Endometrium (tissue), 2 donors: Measurements from ENCODE around the gene RPL27.
"Not testable (repeated sequence)": the region's sequence is repeated elsewhere in the genome, so short reads cannot be mapped to it uniquely, and the experiment has no call there.

ENCODE experiments used
- FAIRE-seq: peaks from 2 replicates; lab custom pipeline; 2012; peaks lifted over from hg19 to GRCh38; lab: Jason Lieb, UNC
- donor health status: control.
- donor health status: control.

The RPL27 gene

GRCh38 chr17:42997984-42998938 is at the start of gene RPL27:
TSS of gene RPL27 (plus strand) at chr17:42998419. CDS start at chr17:42998751, 332 bp downstream.
- peak; percentile 99 for FAIRE-seq

DNA sequence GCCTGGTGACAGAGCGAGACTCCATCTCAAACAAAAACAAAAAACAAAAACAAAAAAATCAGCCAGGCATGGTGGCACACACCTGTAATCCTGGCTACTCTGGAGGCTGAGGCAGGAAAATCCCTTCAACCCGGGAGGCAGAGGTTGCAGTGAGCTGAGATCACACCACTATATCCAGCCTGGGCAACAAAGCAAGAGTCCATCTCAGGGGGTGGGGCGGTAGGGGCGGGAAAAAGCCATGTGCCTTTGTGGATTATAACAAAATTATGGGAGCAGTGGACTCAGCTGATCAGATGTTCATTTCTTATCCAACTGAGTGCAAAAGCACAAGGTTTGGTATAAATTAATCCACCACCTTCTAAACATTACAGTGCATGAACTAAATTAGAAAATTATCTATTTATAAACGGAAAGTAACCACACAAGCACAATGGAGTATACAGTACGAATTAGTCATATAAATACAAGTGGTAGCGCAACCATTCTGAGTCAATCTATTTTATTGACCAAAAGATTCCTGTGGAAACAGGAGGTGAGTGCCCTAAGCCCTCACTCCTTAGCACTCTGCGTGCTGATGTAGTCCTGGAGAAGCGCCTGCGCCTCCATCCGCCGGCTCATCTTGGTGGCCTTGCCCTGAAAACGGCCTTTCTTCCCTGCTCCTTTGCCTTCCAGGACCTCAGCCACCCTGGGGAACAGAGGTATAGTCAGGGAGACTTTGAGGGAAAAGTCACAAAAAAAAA is 48.0 kb upstream of the RPL27 start:
- no peak for FAIRE-seq

DNA sequence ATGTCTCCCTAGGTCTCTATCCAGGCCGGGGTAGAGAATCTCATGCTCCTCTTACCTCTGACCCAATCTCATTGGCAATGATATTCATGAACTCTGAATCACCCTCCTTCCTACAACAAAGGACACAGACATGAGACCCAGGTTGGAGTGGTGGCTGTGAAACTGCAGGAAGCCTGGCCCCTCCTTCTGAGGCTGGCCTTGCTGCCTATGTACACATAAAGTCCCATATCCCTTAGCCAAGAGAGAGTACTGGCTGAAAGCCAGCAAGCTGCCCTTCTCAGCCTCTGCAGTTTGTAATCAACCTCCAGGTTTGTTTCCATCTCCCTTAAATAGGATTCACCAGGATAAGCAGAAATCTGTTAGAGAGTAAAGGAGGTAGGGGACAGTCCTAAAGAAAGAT is 44.5 kb upstream of the RPL27 start:
- FAIRE-seq = no peak

GRCh38 chr17:42964161-42964932 is 33.9 kb upstream of the RPL27 start, which contains the start of gene AARSD1:
TSS of gene AARSD1 (minus strand) at chr17:42964454. CDS start at chr17:42964440, 14 bp downstream.
- FAIRE-seq = no peak

DNA sequence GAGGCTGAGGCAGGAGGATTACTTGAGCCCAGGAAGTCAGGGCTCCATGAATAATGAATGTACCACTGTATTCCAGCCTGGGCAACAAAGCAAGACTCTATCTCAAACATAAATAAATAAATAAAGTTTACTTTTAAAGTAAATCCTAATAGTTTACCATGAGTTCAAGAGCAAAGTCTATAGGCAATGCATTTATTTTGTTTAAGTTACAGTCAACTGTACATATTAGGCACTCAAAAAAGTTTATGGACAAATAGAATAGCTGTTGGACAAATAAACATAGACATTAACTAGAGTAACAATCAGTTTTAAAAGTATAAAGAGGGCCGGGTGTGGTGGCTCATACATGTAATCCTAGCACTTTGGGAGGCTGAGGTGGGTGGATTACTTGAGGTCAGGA is 30.3 kb upstream of the RPL27 start:
- no peak for FAIRE-seq

DNA sequence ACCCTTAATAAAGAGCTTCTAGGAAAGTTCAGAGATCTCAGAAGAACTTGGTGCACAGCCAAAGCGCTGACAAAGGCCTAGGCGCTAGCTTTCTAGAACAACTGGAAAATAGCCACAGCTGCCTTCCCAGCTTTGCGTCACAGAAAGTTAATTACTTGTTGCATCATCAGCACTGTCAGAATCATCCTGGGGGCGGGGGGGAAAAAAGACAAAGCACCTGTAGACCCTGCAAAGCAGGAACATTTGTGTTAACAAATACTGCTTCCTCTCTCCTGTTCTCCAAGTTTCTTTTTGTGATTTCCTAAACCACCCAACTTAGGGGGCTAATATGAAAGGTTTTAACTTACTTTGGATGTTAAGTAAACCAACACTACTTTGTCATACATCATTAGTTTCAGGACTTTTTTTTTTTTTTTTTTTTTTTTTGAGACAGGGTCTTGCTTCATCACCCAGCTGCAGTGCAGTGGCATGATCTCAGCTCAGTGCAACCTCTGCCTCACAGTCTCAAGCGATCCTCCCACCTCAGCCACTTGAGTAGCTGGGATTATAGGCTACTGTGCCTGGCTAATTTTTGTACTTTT is 29.1 kb upstream of the RPL27 start:
- FAIRE-seq = no peak

- no peak for FAIRE-seq
Measured at GRCh38 chr17:42971589-42971988, 26.6 kb upstream of the RPL27 start.

DNA sequence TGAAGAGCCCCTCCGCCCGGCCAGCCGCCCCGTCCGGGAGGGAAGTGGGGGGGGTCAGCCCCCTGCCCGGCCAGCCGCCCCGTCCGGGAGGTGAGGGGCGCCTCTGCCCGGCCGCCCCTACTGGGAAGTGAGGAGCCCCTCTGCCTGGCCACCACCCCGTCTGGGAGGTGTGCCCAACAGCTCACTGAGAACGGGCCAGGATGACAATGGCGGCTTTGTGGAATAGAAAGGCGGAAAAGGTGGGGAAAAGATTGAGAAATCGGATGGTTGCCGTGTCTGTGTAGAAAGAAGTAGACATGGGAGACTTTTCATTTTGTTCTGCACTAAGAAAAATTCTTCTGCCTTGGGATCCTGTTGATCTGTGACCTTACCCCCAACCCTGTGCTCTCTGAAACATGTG is 24.9 kb upstream of the RPL27 start:
- not testable (repeated sequence) for FAIRE-seq

DNA sequence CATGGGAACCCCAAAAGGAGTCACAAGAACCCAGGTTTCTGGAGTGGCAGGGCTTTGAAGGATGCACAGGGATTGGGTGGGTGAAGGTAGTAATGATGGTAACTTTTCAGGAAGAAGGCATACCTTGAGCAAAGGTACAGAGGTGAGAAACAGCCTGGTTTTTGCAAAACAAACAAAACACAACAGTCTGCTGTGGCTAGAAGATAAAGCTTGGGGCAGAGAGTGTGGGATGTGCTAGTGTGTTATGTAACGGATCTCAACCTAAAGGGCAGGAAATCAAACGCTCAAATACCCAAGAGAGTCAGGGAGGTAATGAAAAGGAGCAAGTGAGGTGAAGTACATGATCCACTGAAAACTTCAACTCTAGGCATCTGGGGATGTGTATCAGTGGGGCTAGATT is 23.0 kb upstream of the RPL27 start:
- no peak for FAIRE-seq

DNA sequence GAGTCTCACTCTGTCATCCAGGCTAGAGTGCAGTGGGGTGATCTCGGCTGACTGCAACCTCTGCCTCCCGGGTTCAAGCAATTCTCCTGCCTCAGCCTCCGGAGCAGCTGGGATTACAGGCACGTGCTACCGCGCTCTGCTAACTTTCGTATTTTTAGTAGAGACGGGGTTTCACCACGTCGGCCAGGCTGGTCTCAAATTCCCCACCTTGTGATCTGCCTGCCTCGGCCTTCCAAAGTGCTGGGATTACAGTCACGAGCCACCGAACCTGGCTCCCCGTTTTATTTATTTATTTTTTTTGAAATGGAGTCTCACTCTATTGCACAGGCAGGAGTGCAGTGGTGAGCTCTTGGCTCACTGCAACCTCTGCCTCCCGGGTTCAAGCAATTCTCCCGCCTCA is 22.5 kb upstream of the RPL27 start:
- FAIRE-seq = not testable (repeated sequence)

GRCh38 chr17:42979511-42980273 is 18.5 kb upstream of the RPL27 start, which contains the start of gene PTGES3L:
TSS of gene PTGES3L (minus strand) at chr17:42980080. CDS start at chr17:42980053, 27 bp downstream.
- no peak for FAIRE-seq

DNA sequence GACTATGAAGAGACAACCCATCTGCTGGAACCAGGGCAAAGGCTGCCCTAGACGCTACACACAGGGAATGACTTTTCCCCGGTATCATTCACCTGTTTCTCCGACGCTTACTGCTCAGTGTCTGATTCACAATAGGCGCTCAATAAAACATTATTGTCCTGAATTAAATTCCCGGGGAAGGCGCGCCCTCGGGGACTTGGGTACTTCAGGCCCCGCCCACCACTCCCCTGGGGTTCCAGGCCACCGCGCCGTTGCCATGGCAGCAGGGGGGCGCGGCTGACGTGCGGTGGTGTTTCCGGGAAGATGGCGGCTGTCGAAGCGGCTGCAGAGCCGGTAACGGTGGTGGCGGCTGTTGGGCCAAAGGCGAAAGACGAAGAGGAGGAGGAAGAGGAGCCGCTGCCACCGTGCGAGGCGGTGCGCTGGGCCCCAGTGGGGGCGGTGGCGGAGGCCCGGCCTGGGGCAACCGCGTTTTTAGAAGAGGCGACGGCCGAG is 17.9 kb upstream of the RPL27 start, which contains the start of gene RUNDC1:
Gene RUNDC1, plus strand, starts transcription at position 292 of the 492 bp plus-strand sequence. Its CDS starts 12 bp downstream, at position 304.
- FAIRE-seq = no peak

- FAIRE-seq = no peak
Measured at GRCh38 chr17:42980766-42981397, 17.3 kb upstream of the RPL27 start.

GRCh38 chr17:42982266-42982665 is 16.0 kb upstream of the RPL27 start:
- FAIRE-seq = no peak

- FAIRE-seq = no peak
Measured at GRCh38 chr17:42985225-42985624, 13.0 kb upstream of the RPL27 start.

DNA sequence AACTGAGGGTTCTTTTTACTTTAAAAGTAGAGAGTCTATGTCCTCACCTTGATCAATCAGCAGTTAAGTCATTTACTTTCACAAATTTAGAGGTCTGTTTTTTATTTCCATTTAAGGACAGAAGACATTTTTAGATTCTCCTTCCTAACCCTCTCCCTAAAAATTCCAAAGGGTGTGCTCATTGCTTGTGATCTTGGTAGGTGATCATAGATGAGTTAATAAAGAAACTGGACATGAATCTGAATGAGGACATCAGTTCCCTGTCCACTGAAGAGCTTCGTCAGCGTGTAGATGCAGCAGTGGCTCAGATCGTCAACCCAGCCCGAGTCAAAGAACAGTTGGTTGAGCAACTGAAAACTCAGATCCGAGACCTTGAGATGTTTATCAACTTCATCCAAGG is 9.1 kb upstream of the RPL27 start:
- no peak for FAIRE-seq

DNA sequence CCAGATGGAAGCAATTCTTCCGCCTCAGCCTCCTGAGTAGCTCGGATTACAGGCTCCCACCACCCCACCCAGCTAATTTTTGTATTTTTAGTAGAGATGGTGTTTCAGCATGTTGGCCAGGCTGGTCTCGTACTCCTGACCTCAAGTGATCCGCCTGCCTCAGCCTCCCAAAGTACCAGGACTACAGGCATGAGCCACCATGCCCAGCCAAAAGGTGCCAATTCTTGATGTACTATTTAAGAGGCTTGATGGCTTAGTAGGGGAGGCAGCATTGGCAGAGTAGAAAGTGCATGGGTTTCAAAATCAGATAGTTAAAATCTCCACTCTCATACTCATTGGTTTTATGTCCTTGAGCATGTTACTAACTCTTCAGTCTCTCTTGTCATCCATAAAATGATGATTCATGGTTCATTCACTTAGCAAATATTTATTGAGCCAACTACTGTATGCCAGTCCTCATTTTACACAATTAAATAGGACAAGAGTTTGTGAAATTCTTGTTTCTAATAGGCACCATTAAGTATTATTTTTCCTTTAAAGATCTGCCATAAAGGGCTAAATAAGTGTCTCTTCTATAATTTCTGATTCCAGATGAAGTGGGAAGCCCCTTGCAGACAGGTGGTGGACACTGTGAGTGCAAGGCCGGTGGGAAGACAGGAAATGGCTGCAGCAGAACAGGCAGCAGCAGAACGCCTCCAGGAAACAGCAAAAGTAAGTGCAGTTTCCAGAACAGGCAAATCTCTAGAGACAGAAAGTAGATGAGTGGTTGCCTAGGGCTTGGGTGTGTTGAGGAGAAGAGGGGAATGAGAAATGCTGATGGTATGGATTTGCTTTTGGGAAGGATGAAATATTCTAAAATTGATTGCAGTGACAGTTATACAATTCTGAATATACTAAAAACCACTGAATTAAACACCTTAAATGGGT is 8.2 kb upstream of the RPL27 start:
- FAIRE-seq = no peak

DNA sequence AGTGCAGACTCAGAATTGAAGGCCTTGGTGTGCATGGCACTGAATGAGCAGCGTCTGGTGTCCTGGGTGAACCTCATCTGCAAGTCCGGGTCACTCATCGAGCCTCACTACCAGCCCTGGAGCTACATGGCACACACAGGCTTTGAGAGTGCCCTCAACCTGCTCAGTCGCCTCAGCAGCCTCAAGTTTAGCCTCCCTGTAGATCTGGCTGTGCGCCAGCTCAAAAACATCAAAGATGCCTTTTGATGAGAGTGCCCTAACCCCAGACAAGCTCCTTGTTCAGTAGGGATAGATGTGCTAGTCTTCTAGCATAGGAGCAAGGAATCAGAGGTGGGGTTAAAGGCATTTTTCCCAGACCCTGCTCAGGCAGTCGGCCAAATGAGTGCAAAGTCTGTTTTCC is 6.7 kb upstream of the RPL27 start:
- no peak for FAIRE-seq

DNA sequence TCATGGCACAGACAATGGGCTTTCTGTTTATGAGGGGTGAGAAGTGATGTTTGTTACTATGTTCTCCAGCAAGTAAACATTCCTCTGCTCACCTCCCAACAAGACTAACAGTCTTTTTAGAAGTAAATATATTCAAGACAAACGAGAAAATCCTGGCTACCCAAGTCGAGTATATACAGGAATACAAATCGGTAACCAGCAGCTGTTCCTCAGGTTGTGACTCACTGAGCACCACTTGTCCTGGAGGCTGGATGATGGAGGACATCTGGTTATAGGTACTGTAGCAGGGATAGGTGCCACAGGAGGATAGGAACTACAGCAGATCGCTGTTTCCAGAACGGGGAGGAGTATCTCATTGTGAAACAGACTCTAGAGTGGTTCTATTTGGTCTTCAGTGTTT is 5.3 kb upstream of the RPL27 start:
- no peak for FAIRE-seq
